ENCODE results near the gene SUCLG2.

- TF ChIP-seq CTCF (conservative IDR thresholded peaks at IDR 0.05 in 1 of 2, IDR thresholded peaks at IDR 0.05 in 1 of 2; ENCODE audit: extremely low read depth in 1 of 2, insufficient read depth in 1 of 2, low read depth in 1 of 2, low read length in 2 of 2) = no peak
- no peak for TF ChIP-seq EZH2 (IDR thresholded peaks at IDR 0.05; ENCODE audit: borderline replicate concordance, low read length)
These were observed 318.6 kb downstream of the SUCLG2 start for GRCh38 chr3:67335813-67336212.
